Measurements from ENCODE around the gene NPRL2. TPM values are rescaled to one million over a fixed set of nuclear protein-coding genes. Genes with fewer than 3 reads are reported as not detected.

NPRL2 gene
- total and polyA plus RNA-seq, 3 donors from 2014 or later, result 26.9 to 29.2 (median 28.0) TPM

- peak overlapping the region; percentile 76 to 82 for H3K4me3 ChIP-seq
- H3K9me3 ChIP-seq, result no peaks in the 10 kb centered on the region
- peaks cover 53% of the 10 kb centered on the region for H3K4me1 ChIP-seq
- no peak for DNase-seq
- WGBS, 2 donors, result 46 to 76% methylated on average over 22 to 29 of the region's 29 CpGs
- H3K27me3 ChIP-seq, result no peaks in the 10 kb centered on the region
- TF ChIP-seq CTCF (IDR thresholded peaks at IDR 0.05), result no peak
- TF ChIP-seq POLR2A (IDR thresholded peaks at IDR 0.05), result no peak
- H3K36me3 ChIP-seq (ENCODE audit: low read depth, missing control alignments), result no peaks in the 10 kb centered on the region
- intact Hi-C loops (cut with DNase I; ENCODE audit: low total_unique reads), result loop anchor here (10.0 kb wide), 1 partner anchor 65 kb away; no protein-coding TSS in a partner anchor
- peak overlapping the region; percentile 93 to 96 for H3K27ac ChIP-seq
These were observed 30.5 kb downstream of the NPRL2 start for GRCh38 chr3:50319894-50320625.

- H3K27me3 ChIP-seq, result no peaks in the 10 kb centered on the region
- peaks cover 52% of the 10 kb centered on the region for H3K4me1 ChIP-seq
- H3K4me3 ChIP-seq, result no peak overlapping the region
- H3K9me3 ChIP-seq, result no peaks in the 10 kb centered on the region
- no peaks in the 10 kb centered on the region for H3K36me3 ChIP-seq (ENCODE audit: low read depth, missing control alignments)
- intact Hi-C loops (cut with DNase I; ENCODE audit: low total_unique reads), result no loop called here
- TF ChIP-seq CTCF (IDR thresholded peaks at IDR 0.05) (no peak), POLR2A (IDR thresholded peaks at IDR 0.05) (no peak)
- H3K27ac ChIP-seq, result no peak overlapping the region
- DNase-seq, result no peak
- WGBS, 2 donors, result 83 to 90% methylated on average over 16 of the region's 16 CpGs
These were observed 31.2 kb downstream of the NPRL2 start for GRCh38 chr3:50319181-50319893.

GRCh38 chr3:50318615-50319014 lies 32.0 kb downstream of the NPRL2 start:
- WGBS, 2 donors, result 75 to 84% methylated on average over 6 to 10 of the region's 10 CpGs
- Histone ChIP-seq H3K36me3 (ENCODE audit: low read depth, missing control alignments) (no peaks in the 10 kb centered on the region), H3K4me3 (no peak overlapping the region), H3K27ac (no peak overlapping the region), H3K4me1 (peaks cover 45% of the 10 kb centered on the region), H3K27me3 (no peaks in the 10 kb centered on the region), H3K9me3 (no peaks in the 10 kb centered on the region)
- intact Hi-C loops (cut with DNase I; ENCODE audit: low total_unique reads), result no loop called here
- no peak for DNase-seq
- no peak for TF ChIP-seq POLR2A (IDR thresholded peaks at IDR 0.05)
- no peak for TF ChIP-seq CTCF (IDR thresholded peaks at IDR 0.05)

GRCh38 chr3:50318163-50318562 lies 32.4 kb downstream of the NPRL2 start:
- no peak for TF ChIP-seq POLR2A (IDR thresholded peaks at IDR 0.05)
- no peak for TF ChIP-seq CTCF (IDR thresholded peaks at IDR 0.05)
- Histone ChIP-seq H3K27me3 (no peaks in the 10 kb centered on the region), H3K9me3 (no peaks in the 10 kb centered on the region), H3K36me3 (ENCODE audit: low read depth, missing control alignments) (no peaks in the 10 kb centered on the region), H3K27ac (no peak overlapping the region), H3K4me3 (no peak overlapping the region), H3K4me1 (peaks cover 42% of the 10 kb centered on the region)
- intact Hi-C loops (cut with DNase I; ENCODE audit: low total_unique reads), result no loop called here
- no peak for DNase-seq
- WGBS, 2 donors, result 84 to 91% methylated on average over 3 to 11 of the region's 11 CpGs
